Measurements from ENCODE around the gene CYB5B. TPM values are rescaled to one million over a fixed set of nuclear protein-coding genes. Genes with fewer than 3 reads are reported as not detected.

Gene CYB5B
- total RNA-seq, 1 experiment from 2014 or later, result 242 TPM

DNA sequence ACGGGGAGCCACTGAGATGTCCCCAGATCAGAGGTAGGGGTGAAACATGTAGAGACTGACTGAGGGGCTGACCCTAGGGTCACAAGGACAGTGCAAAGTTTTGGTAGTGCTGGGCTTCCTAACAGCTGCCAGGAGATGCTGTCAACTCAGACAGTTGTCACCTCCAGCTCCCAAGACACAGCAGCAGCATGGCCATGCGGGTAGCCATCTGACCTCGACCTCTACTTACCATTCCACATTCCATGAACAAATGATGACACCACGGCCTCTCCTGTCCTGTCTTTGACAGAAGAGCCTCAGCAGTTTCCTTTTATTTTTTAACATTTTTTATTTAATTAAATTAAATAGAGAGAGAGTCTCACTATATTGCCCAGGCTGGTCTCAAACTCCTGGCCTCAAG, 76.1 kb downstream of the CYB5B start:
- Histone ChIP-seq H3K4me3 (ENCODE audit: low read depth, low read length, poor library complexity, severe bottlenecking) (no peak overlapping the region), H3K9me3 (ENCODE audit: low read depth, low read length, poor library complexity, severe bottlenecking) (no peaks in the 10 kb centered on the region), H3K4me1 (ENCODE audit: insufficient read depth, low read length, poor library complexity, severe bottlenecking) (no peaks in the 10 kb centered on the region), H3K27ac (ENCODE audit: low read depth, low read length, poor library complexity, severe bottlenecking) (no peak overlapping the region), H3K27me3 (replicated peaks; ENCODE audit: insufficient read depth, low read depth, low read length, poor library complexity) (no peaks in the 10 kb centered on the region), H3K36me3 (ENCODE audit: insufficient read depth, low read length, poor library complexity, severe bottlenecking) (no peaks in the 10 kb centered on the region)
- ChIA-PET POLR2A (ENCODE audit: low non-redundant PET) (no interaction called here), CTCF (no interaction called here)
- intact Hi-C loops (cut with micrococcal nuclease; ENCODE audit: unreplicated experiment), result no loop called here
- BruUV-seq (replicated peaks), result no TSS peak
- no peak for DNase-seq (ENCODE audit: low spot score)
- TF ChIP-seq, protein P1, sequence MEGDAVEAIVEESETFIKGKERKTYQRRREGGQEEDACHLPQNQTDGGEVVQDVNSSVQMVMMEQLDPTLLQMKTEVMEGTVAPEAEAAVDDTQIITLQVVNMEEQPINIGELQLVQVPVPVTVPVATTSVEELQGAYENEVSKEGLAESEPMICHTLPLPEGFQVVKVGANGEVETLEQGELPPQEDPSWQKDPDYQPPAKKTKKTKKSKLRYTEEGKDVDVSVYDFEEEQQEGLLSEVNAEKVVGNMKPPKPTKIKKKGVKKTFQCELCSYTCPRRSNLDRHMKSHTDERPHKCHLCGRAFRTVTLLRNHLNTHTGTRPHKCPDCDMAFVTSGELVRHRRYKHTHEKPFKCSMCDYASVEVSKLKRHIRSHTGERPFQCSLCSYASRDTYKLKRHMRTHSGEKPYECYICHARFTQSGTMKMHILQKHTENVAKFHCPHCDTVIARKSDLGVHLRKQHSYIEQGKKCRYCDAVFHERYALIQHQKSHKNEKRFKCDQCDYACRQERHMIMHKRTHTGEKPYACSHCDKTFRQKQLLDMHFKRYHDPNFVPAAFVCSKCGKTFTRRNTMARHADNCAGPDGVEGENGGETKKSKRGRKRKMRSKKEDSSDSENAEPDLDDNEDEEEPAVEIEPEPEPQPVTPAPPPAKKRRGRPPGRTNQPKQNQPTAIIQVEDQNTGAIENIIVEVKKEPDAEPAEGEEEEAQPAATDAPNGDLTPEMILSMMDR (conservative IDR thresholded peaks at IDR 0.05; ENCODE audit: low read depth, low read length), result no peak
- TF ChIP-seq EZH2 (IDR thresholded peaks at IDR 0.05; ENCODE audit: borderline replicate concordance, low read depth, low read length, poor library complexity, severe bottlenecking), result no peak

DNA sequence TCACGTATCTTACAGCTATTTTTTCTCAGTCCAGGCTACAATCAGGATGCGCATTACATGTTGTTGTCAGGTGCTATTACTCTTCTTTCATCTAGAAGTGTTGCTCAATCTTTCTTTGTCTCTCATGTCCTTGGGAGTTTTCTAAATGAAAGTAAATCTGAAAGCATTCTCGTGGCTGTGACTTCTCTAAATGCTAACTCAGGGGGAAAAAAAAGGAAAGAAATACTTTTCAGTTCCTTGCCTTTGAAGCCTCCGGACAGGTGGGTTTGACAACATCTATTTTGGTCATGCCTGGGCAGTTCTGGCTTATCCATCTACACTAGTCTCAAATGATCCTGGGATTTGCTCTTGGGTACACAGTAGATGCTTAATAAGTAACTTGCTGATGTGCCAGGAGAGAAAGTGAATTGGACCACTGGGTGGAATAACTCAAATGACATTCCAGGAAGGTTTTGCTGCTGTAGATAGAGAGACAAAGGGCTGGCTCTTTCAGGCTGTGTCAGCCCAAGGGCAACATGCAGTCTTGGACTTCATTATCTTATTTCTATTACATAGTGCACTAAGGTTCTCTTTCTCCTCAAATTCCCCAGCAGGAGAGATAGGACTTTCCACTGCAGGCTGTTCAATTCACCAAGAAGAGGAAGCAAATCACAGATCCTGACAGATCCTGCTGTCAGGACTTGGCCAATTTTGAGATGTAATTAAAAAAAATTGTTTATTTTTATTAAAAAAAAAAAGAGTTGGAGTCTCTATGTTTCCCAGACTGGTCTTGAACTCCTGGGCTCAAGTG, 77.7 kb downstream of the CYB5B start:
- Histone ChIP-seq H3K27ac (ENCODE audit: low read depth, low read length, poor library complexity, severe bottlenecking) (no peak overlapping the region), H3K27me3 (replicated peaks; ENCODE audit: insufficient read depth, low read depth, low read length, poor library complexity) (no peaks in the 10 kb centered on the region), H3K4me3 (ENCODE audit: low read depth, low read length, poor library complexity, severe bottlenecking) (no peak overlapping the region), H3K9me3 (ENCODE audit: low read depth, low read length, poor library complexity, severe bottlenecking) (no peaks in the 10 kb centered on the region), H3K4me1 (ENCODE audit: insufficient read depth, low read length, poor library complexity, severe bottlenecking) (no peaks in the 10 kb centered on the region), H3K36me3 (ENCODE audit: insufficient read depth, low read length, poor library complexity, severe bottlenecking) (no peaks in the 10 kb centered on the region)
- intact Hi-C loops (cut with micrococcal nuclease; ENCODE audit: unreplicated experiment), result no loop called here
- no TSS peak for BruUV-seq (replicated peaks)
- DNase-seq (ENCODE audit: low spot score), result no peak
- TF ChIP-seq EZH2 (IDR thresholded peaks at IDR 0.05; ENCODE audit: borderline replicate concordance, low read depth, low read length, poor library complexity, severe bottlenecking), result no peak
- TF ChIP-seq, protein P1 (conservative IDR thresholded peaks at IDR 0.05; ENCODE audit: low read depth, low read length), result no peak
- CTCF ChIA-PET, result no interaction called here
- POLR2A ChIA-PET (ENCODE audit: low non-redundant PET), result no interaction called here

DNA sequence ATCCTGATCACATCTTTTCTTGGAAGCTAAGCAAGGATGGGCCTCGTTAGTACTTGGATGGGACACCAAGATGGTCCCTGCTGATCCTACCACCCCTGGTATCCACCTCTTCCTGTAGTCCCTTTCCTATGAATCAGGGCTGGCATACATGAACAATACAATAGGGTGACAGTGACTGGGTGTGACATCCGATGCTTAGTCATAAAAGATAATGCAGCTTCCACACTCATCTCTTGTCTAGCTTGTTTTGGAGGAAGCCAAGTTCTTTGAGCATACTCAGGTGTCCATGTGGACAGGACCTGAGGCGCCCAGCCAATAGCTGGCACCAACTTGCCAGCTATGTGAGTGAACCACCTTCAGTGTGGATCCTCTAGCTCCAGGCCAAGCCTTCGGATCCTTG, 78.8 kb downstream of the CYB5B start:
- BruUV-seq (replicated peaks), result no TSS peak
- POLR2A ChIA-PET (ENCODE audit: low non-redundant PET), result no interaction called here
- no peaks in the 10 kb centered on the region for H3K4me1 ChIP-seq (ENCODE audit: insufficient read depth, low read length, poor library complexity, severe bottlenecking)
- CTCF ChIA-PET, result no interaction called here
- H3K4me3 ChIP-seq (ENCODE audit: low read depth, low read length, poor library complexity, severe bottlenecking), result no peak overlapping the region
- H3K27me3 ChIP-seq (replicated peaks; ENCODE audit: insufficient read depth, low read depth, low read length, poor library complexity), result no peaks in the 10 kb centered on the region
- H3K27ac ChIP-seq (ENCODE audit: low read depth, low read length, poor library complexity, severe bottlenecking), result no peak overlapping the region
- no peak for TF ChIP-seq EZH2 (IDR thresholded peaks at IDR 0.05; ENCODE audit: borderline replicate concordance, low read depth, low read length, poor library complexity, severe bottlenecking)
- TF ChIP-seq, protein P1 (conservative IDR thresholded peaks at IDR 0.05; ENCODE audit: low read depth, low read length), result no peak
- H3K9me3 ChIP-seq (ENCODE audit: low read depth, low read length, poor library complexity, severe bottlenecking), result no peaks in the 10 kb centered on the region
- intact Hi-C loops (cut with micrococcal nuclease; ENCODE audit: unreplicated experiment), result no loop called here
- DNase-seq (ENCODE audit: low spot score), result no peak
- no peaks in the 10 kb centered on the region for H3K36me3 ChIP-seq (ENCODE audit: insufficient read depth, low read length, poor library complexity, severe bottlenecking)
